GM18870 (cell line): ENCODE data around the gene RIMS3.
"Not testable (repeated sequence)": the region's sequence is repeated elsewhere in the genome, so short reads cannot be mapped to it uniquely, and the experiment has no call there.

Source experiments
- ATAC-seq: cut with Tn5 transposase; IDR thresholded peaks from one replicate; pipeline ENCODE4 v1.9.1; 2021; ENCODE audit warnings: moderate library complexity; ENCODE audit not compliant: unreplicated experiment

The RIMS3 gene

DNA sequence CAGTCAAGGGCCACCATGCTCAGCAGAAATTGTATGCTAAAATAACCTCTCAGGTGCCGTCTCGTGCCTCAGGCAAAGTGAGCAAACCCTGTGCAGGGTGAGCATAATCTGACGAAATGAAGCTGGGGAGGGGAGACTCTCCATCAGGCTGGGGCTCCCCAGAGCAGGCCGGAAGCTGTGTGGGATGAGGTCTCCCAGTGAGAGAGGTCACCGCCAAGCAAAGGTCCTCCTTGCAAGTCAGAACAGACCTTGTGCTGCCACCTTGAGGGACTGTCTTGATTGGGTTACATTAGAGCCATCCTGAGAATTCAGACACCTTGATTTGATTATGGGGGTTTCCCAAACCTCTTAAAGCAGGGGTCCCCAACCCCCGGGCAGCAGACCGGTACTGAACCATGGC, 69.9 kb downstream of the RIMS3 start:
- ATAC-seq: no peak

DNA sequence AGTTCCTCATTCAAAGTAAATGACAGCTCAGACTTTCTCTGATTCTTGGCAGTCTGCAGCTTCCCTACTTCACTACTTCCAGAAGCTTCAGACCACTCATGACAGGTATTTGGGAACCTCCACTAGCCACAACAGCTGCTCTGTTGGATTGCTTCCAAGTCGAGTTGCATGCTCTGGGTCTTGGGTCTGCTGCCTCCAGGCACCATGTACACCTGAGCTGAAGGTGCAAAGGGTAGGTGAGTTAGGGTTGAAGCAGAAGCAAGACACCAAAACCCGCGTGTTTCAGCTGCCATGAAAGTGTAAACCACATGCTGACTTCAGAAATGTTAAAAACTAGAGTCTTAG, 71.3 kb downstream of the RIMS3 start:
- no peak for ATAC-seq

- no peak for ATAC-seq
Measured at GRCh38 chr1:40593449-40594186, 71.9 kb downstream of the RIMS3 start.

GRCh38 chr1:40592107-40592803, 73.2 kb downstream of the RIMS3 start:
- ATAC-seq: no peak

DNA sequence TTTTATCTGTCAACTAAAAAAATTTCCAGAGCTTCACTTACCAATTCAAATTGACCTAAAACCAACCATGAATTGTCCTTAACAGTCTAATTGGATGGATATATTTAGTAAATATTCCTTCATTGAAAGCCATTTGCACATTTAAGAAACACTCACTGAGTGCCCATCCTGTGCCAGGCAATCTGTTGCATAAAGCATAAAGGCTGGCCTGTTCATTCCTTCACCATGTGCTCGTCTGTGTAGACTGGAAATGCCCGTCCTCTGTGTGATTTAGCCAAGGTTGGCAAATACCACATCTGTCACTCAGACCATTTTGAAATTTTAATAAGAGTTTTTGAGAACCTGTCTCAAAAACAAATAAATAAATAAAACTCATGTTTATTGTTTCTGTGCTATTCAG, 76.9 kb downstream of the RIMS3 start:
- ATAC-seq: no peak

- ATAC-seq: no peak
Measured at GRCh38 chr1:40583980-40584379, 81.5 kb downstream of the RIMS3 start.

DNA sequence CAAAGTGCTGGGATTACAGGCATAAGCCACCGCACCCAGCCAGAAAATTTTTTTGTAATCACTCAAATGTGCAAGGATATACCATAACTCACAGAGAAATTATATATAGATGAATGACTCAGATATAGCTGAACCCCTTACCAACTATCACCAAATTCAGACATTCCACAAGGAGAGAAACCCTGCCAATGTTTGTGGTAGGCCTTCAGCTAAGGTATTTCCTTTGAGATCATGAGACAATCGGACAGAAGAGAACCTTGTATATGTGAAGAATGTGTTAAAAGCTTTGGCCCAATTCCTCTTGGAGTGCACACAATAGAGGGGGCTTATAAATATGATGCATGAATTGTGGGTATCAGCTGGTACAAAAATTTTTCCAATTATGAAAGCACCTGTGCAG, 83.4 kb downstream of the RIMS3 start:
- no peak for ATAC-seq

DNA sequence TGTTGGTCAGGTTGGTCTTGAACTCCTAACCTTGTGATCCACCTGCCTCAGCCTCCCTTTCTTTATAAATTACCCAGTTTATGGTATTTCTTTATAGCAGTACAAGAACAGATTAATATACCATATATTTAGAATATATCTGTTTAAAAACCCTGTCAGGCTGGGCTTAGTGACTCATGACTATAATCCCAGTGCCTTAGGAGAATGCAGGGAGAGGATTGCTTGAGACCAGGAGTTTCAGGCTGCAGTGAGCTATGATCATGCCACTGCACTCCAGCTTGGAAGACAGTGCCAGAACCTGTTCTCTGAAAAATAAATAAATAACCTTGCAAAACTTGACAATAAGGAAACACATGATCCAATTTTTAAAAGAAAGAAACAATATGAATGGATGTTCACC, 90.1 kb downstream of the RIMS3 start:
- no peak for ATAC-seq

GRCh38 chr1:40574805-40575204, 90.7 kb downstream of the RIMS3 start:
- not testable (repeated sequence) for ATAC-seq
